ES-I3 (cell line): Measurements from ENCODE around the gene KCNQ1.

ENCODE experiments used
- H3K36me3 ChIP-seq: 2 replicates; pipeline ENCODE4 v1.6.1; 2013; ENCODE audit warnings: mild to moderate bottlenecking, low read length, control low read depth, moderate library complexity; ENCODE audit not compliant: insufficient read depth
- H3K4me1 ChIP-seq: 2 replicates; pipeline ENCODE4 v1.6.1; 2013; ENCODE audit warnings: mild to moderate bottlenecking, control low read depth, low read length; ENCODE audit not compliant: insufficient read depth
- H3K9ac ChIP-seq: 2 replicates; pipeline ENCODE4 v1.6.1; 2013; ENCODE audit warnings: low read depth, mild to moderate bottlenecking, low read length, moderate library complexity
- H3K9me3 ChIP-seq: 2 replicates; pipeline ENCODE4 v1.6.1; 2013; ENCODE audit warnings: mild to moderate bottlenecking, low read length, moderate library complexity; ENCODE audit not compliant: control insufficient read depth, insufficient read depth

Gene KCNQ1

GRCh38 chr11:2743427-2744110 is 298.8 kb downstream of the KCNQ1 start:
- H3K36me3 ChIP-seq, result no peaks in the 10 kb centered on the region
- no peak overlapping the region for H3K9ac ChIP-seq
- no peaks in the 10 kb centered on the region for H3K4me1 ChIP-seq
- H3K9me3 ChIP-seq, result no peaks in the 10 kb centered on the region

GRCh38 chr11:2744166-2744565 is 299.4 kb downstream of the KCNQ1 start:
- H3K36me3 ChIP-seq, result no peaks in the 10 kb centered on the region
- no peaks in the 10 kb centered on the region for H3K9me3 ChIP-seq
- H3K9ac ChIP-seq, result no peak overlapping the region
- H3K4me1 ChIP-seq, result no peaks in the 10 kb centered on the region

- no peaks in the 10 kb centered on the region for H3K9me3 ChIP-seq
- H3K36me3 ChIP-seq, result no peaks in the 10 kb centered on the region
- no peak overlapping the region for H3K9ac ChIP-seq
- H3K4me1 ChIP-seq, result no peaks in the 10 kb centered on the region
Observed at GRCh38 chr11:2745511-2745910, 300.7 kb downstream of the KCNQ1 start.

GRCh38 chr11:2746401-2747247 is 301.8 kb downstream of the KCNQ1 start:
- Histone ChIP-seq H3K9ac (no peak overlapping the region), H3K9me3 (no peaks in the 10 kb centered on the region), H3K4me1 (no peaks in the 10 kb centered on the region), H3K36me3 (no peaks in the 10 kb centered on the region; the same call in 1 of the 2 replicates)

GRCh38 chr11:2747248-2748027 is 302.6 kb downstream of the KCNQ1 start:
- no peaks in the 10 kb centered on the region for H3K4me1 ChIP-seq
- no peak overlapping the region for H3K9ac ChIP-seq
- no peaks in the 10 kb centered on the region for H3K9me3 ChIP-seq
- H3K36me3 ChIP-seq, result no peaks in the 10 kb centered on the region; the same call in 1 of the 2 replicates

- Histone ChIP-seq H3K9ac (no peak overlapping the region), H3K9me3 (no peaks in the 10 kb centered on the region), H3K36me3 (no peaks in the 10 kb centered on the region; the same call in 1 of the 2 replicates), H3K4me1 (no peaks in the 10 kb centered on the region)
Observed at GRCh38 chr11:2748061-2748813, 303.4 kb downstream of the KCNQ1 start.

- H3K9ac ChIP-seq, result no peak overlapping the region
- H3K4me1 ChIP-seq, result no peaks in the 10 kb centered on the region
- no peaks in the 10 kb centered on the region; the same call in 1 of the 2 replicates for H3K36me3 ChIP-seq
- no peaks in the 10 kb centered on the region for H3K9me3 ChIP-seq
Observed at GRCh38 chr11:2748814-2749554, 304.2 kb downstream of the KCNQ1 start.

- Histone ChIP-seq H3K36me3 (no peaks in the 10 kb centered on the region; the same call in 1 of the 2 replicates), H3K9me3 (0 out of 2 replicates have a peak, but pooled peaks cover 4% of the 10 kb centered on the region), H3K9ac (no peak overlapping the region)
Observed at GRCh38 chr11:2750101-2750681, 305.4 kb downstream of the KCNQ1 start.

GRCh38 chr11:2750682-2751522 is 306.1 kb downstream of the KCNQ1 start:
- Histone ChIP-seq H3K9ac (no peak overlapping the region), H3K36me3 (no peaks in the 10 kb centered on the region; the same call in 1 of the 2 replicates), H3K9me3 (0 out of 2 replicates have a peak, but pooled peaks cover 4% of the 10 kb centered on the region), H3K4me1 (no peaks in the 10 kb centered on the region)

More at GRCh38 chr11:2750101-2750681, 305.4 kb downstream of the KCNQ1 start:
- H3K4me1 ChIP-seq, result no peaks in the 10 kb centered on the region

- H3K9me3 ChIP-seq, result 0 out of 2 replicates have a peak, but pooled peaks cover 4% of the 10 kb centered on the region
- no peaks in the 10 kb centered on the region; the same call in 1 of the 2 replicates for H3K36me3 ChIP-seq
- H3K4me1 ChIP-seq, result no peaks in the 10 kb centered on the region
- no peak overlapping the region for H3K9ac ChIP-seq
Observed at GRCh38 chr11:2751523-2752203, 306.9 kb downstream of the KCNQ1 start.

GRCh38 chr11:2752204-2752770 is 307.5 kb downstream of the KCNQ1 start:
- Histone ChIP-seq H3K9ac (no peak overlapping the region), H3K4me1 (no peaks in the 10 kb centered on the region), H3K9me3 (0 out of 2 replicates have a peak, but pooled peaks cover 4% of the 10 kb centered on the region), H3K36me3 (no peaks in the 10 kb centered on the region; the same call in 1 of the 2 replicates)
